SK-N-SH (cell line): ENCODE results near the gene ALPL.

Experiments used
- RFX5 ChIP-seq: IDR thresholded peaks from 2 replicates; pipeline ENCODE4 v1.6.1; 2012; ENCODE audit warnings: mild to moderate bottlenecking, improper control_type of control experiment, low read length
- TF ChIP-seq, protein P1 (sequence below): IDR thresholded peaks from 2 replicates; pipeline ENCODE4 v1.4.0; 2012; ENCODE audit warnings: low read depth
- TF ChIP-seq, protein P2 (sequence below): fragments of 200-600 bp; sonication (generic); IDR thresholded peaks from 2 replicates; pipeline ENCODE4 v1.6.1; 2017; ENCODE audit warnings: antibody characterized with exemption, mild to moderate bottlenecking, moderate library complexity

DNA sequence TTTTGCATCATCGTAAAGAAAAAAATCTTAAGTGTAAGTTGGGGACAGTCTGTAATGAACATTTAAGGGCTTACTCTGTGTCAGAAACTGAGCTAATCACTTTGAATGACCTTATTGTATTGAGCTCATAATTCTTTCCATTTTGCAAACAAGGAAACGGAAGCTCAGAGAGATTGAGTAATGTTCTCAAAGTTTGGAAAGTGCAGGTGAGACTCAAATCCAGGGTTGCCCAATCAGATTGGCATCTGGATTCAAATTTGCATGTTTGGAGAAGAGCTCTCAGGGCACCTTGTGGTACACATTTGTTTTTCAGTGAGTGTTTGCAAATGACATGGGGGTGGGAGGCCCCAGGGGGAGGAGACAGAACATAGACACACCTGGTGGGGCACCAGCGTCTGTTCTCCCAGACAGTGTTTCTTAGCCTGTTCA is 8.0 kb downstream of the ALPL start:
- TF ChIP-seq, protein P1, sequence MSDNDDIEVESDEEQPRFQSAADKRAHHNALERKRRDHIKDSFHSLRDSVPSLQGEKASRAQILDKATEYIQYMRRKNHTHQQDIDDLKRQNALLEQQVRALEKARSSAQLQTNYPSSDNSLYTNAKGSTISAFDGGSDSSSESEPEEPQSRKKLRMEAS = no peak
- TF ChIP-seq, protein P2, sequence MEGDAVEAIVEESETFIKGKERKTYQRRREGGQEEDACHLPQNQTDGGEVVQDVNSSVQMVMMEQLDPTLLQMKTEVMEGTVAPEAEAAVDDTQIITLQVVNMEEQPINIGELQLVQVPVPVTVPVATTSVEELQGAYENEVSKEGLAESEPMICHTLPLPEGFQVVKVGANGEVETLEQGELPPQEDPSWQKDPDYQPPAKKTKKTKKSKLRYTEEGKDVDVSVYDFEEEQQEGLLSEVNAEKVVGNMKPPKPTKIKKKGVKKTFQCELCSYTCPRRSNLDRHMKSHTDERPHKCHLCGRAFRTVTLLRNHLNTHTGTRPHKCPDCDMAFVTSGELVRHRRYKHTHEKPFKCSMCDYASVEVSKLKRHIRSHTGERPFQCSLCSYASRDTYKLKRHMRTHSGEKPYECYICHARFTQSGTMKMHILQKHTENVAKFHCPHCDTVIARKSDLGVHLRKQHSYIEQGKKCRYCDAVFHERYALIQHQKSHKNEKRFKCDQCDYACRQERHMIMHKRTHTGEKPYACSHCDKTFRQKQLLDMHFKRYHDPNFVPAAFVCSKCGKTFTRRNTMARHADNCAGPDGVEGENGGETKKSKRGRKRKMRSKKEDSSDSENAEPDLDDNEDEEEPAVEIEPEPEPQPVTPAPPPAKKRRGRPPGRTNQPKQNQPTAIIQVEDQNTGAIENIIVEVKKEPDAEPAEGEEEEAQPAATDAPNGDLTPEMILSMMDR = no peak
- TF ChIP-seq RFX5 = no peak
